GM18511 (cell line): ENCODE data around the gene STXBP5.
"Not testable (repeated sequence)": the region's sequence is repeated elsewhere in the genome, so short reads cannot be mapped to it uniquely, and the experiment has no call there.

Source experiments
- ATAC-seq: cut with Tn5 transposase; IDR thresholded peaks from one replicate; pipeline ENCODE4 v1.9.1; 2021; ENCODE audit warnings: mild to moderate bottlenecking, moderate library complexity; ENCODE audit not compliant: unreplicated experiment

STXBP5 gene

GRCh38 chr6:147234685-147235084, 30.5 kb downstream of the STXBP5 start:
- no peak for ATAC-seq

- no peak for ATAC-seq
Observed at GRCh38 chr6:147238164-147238563, 33.9 kb downstream of the STXBP5 start.

GRCh38 chr6:147238906-147239305, 34.7 kb downstream of the STXBP5 start:
- no peak for ATAC-seq

GRCh38 chr6:147244832-147245231, 40.6 kb downstream of the STXBP5 start:
- ATAC-seq, result no peak

- no peak for ATAC-seq
Observed at GRCh38 chr6:147245693-147246092, 41.5 kb downstream of the STXBP5 start.

- ATAC-seq, result no peak
Observed at GRCh38 chr6:147246853-147247635, 42.8 kb downstream of the STXBP5 start.

- no peak for ATAC-seq
Observed at GRCh38 chr6:147248859-147249258, 44.6 kb downstream of the STXBP5 start.

GRCh38 chr6:147251072-147251471, 46.9 kb downstream of the STXBP5 start:
- ATAC-seq, result no peak

- ATAC-seq, result not testable (repeated sequence)
Observed at GRCh38 chr6:147254929-147255473, 50.8 kb downstream of the STXBP5 start.

GRCh38 chr6:147255948-147256674, 51.9 kb downstream of the STXBP5 start:
- no peak for ATAC-seq

- no peak for ATAC-seq
Observed at GRCh38 chr6:147257760-147258159, 53.5 kb downstream of the STXBP5 start.

GRCh38 chr6:147260091-147260490, 55.9 kb downstream of the STXBP5 start:
- ATAC-seq, result no peak

GRCh38 chr6:147262946-147263345, 58.7 kb downstream of the STXBP5 start:
- no peak for ATAC-seq

GRCh38 chr6:147266821-147267220, 62.6 kb downstream of the STXBP5 start:
- ATAC-seq, result no peak

GRCh38 chr6:147267658-147268057, 63.4 kb downstream of the STXBP5 start:
- no peak for ATAC-seq

GRCh38 chr6:147268254-147268653, 64.0 kb downstream of the STXBP5 start:
- no peak for ATAC-seq

GRCh38 chr6:147274012-147274411, 69.8 kb downstream of the STXBP5 start:
- ATAC-seq, result no peak

- no peak for ATAC-seq
Observed at GRCh38 chr6:147274776-147275175, 70.6 kb downstream of the STXBP5 start.

- ATAC-seq, result no peak
Observed at GRCh38 chr6:147278891-147279290, 74.7 kb downstream of the STXBP5 start.

GRCh38 chr6:147279427-147279826, 75.2 kb downstream of the STXBP5 start:
- ATAC-seq, result no peak

GRCh38 chr6:147281895-147282565, 77.8 kb downstream of the STXBP5 start:
- ATAC-seq, result no peak
